Measurements from ENCODE around the gene CHD2. TPM values are rescaled to one million over a fixed set of nuclear protein-coding genes. Genes with fewer than 3 reads are reported as not detected.

The CHD2 gene
- total RNA-seq, result 100 to 1,000 TPM; 153 to 159 TPM

DNA sequence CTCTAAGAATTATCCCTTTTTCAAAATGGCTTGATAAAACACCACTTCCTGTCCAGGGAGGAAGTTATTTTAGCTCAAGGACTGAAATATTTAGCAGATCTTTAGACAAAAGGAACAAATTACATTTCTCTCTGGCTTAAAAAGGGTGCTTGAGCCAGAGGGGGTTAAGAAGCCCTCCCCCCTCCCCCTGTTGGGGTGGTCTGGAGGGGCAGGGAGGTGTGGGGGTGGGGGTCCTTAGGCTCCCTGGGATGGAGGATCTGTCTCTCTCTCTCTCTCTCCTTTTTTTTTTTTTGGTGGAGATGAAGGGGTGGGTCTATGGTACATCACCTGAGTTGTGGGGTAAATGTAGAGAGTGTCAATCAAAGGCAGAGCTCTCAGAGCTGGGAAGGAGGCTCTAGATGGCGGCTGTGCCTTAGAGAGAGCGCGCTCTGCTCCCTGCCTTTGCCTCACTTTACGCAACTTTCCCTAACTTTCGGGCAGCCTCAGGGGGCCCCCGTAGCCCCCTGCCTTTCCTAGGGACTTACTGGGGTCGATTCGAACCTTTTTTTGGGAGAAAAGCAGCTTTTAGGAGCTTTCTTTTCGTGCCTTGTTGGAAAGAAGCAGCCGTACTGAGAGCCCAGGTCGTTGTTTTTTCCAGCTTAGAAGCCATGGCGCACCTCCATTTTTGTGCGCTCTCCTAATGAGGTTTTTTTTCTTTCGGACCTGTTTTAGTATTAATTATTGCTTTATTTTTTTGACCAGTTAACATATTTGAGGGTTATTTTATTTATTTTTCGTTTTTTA lies at the start of gene CHD2:
TSS of gene CHD2 (plus strand) at position 377 of the 783 bp plus-strand sequence. CDS start 914 bp downstream, outside the sequence.

Small RNA genes within 50 kb of the gene (microRNA-seq; reads per million reads assigned to microRNA genes)
- gene MIR3175 (ENCODE audit: borderline microRNAs expressed, borderline replicate concordance), result not detected

Other genes starting within 250 kb of the CHD2 start
- gene FAM174B, start 244.5 kb upstream of the CHD2 start, total RNA-seq, result 1 to 10 TPM; 3.8 to 4.2 TPM
- gene RGMA, start 188.9 kb downstream of the CHD2 start, total RNA-seq, result under 1 TPM; 0.23 to 0.58 TPM

All from activated naive CD4-positive, alpha-beta T cell treated with anti-CD3 and anti-CD28 coated beads, Interleukin-2, amount 10 ng/mL, durations not matched to agents 5 hours and 36 hours (primary cell).